Peyer's patch (tissue), 4 donors: ENCODE data around the gene CDC42BPA. TPM values are rescaled to one million over a fixed set of nuclear protein-coding genes. Genes with fewer than 3 reads are reported as not detected.

ENCODE experiments used
- DNase-seq, 3 donors: peaks; one replicate each; pipeline ENCODE4 v3.0.0-alpha.2; 2017 to 2019
- H3K27ac ChIP-seq, 4 donors: fragments of 200-600 bp; sonication (generic); one replicate each; pipeline ENCODE4 v1.5.1; 2016 to 2019
- H3K27me3 ChIP-seq, 2 donors: fragments of 200-600 bp; sonication (generic); one replicate each; pipeline ENCODE4 v1.5.1; 2019
- H3K36me3 ChIP-seq, 3 donors: fragments of 200-600 bp; sonication (generic); one replicate each; pipeline ENCODE4 v1.5.1; 2016 to 2019
- H3K4me1 ChIP-seq, 4 donors: fragments of 200-600 bp; sonication (generic); one replicate each; pipeline ENCODE4 v1.5.1; 2016 to 2019
- H3K4me3 ChIP-seq, 4 donors: fragments of 200-600 bp; sonication (generic); 1 replicate in 3 of 4; 2 replicates in 1 of 4; pipeline ENCODE4 v1.5.1; 2016 to 2019; ENCODE audit warnings: mild to moderate bottlenecking in 1 of 4
- H3K9me3 ChIP-seq, 4 donors: fragments of 200-600 bp; sonication (generic); one replicate each; pipeline ENCODE4 v1.5.1; 2016 to 2019; ENCODE audit warnings: mild to moderate bottlenecking in 1 of 4
- CTCF ChIP-seq, 6 experiments: fragments of 450-650 bp in 4 of 6; fragments of 200-600 bp in 2 of 6; sonication (generic) in 1 of 6; IDR thresholded peaks; one replicate each; pipeline ENCODE4 v1.5.1; 2017 to 2019; ENCODE audit warnings: antibody characterized with exemption in 6 of 6, mild to moderate bottlenecking in 3 of 6, moderate library complexity in 1 of 6
- POLR2A ChIP-seq, 2 donors: fragments of 450-650 bp; IDR thresholded peaks; one replicate each; pipeline ENCODE4 v1.5.1; 2017; ENCODE audit warnings: antibody characterized with exemption in 2 of 2, mild to moderate bottlenecking in 2 of 2, moderate library complexity in 2 of 2
- total RNA-seq, 4 donors: library from RNA; depleted of rRNA; stranded (reverse); fragments of >200 nt; gene quantifications; one replicate each; pipeline ENCODE4 v1.1.0, GENCODE V29; 2016

Gene CDC42BPA
- total RNA-seq, 4 donors from 2014 or later = 49.3 to 107 (median 53.9) TPM

GRCh38 chr1:227260433-227260832 lies 57.9 kb downstream of the CDC42BPA start:
- H3K27me3 ChIP-seq = no peaks in the 10 kb centered on the region
- DNase-seq = no peak

GRCh38 chr1:227257964-227258363 lies 60.3 kb downstream of the CDC42BPA start:
- H3K36me3 ChIP-seq = no peaks in the 10 kb centered on the region
- TF ChIP-seq CTCF (IDR thresholded peaks at IDR 0.05) = no peak
- TF ChIP-seq POLR2A (IDR thresholded peaks at IDR 0.05) = no peak
- no peaks in the 10 kb centered on the region for H3K27me3 ChIP-seq
- H3K27ac ChIP-seq = no peak overlapping the region
- DNase-seq = no peak
- no peaks in the 10 kb centered on the region for H3K4me1 ChIP-seq
- no peaks in the 10 kb centered on the region for H3K9me3 ChIP-seq
- no peak overlapping the region for H3K4me3 ChIP-seq

More at GRCh38 chr1:227260433-227260832, 57.9 kb downstream of the CDC42BPA start:
- no peak overlapping the region for H3K4me3 ChIP-seq
- no peaks in the 10 kb centered on the region for H3K36me3 ChIP-seq
- H3K9me3 ChIP-seq = no peaks in the 10 kb centered on the region
- TF ChIP-seq CTCF (IDR thresholded peaks at IDR 0.05) (no peak), POLR2A (IDR thresholded peaks at IDR 0.05) (no peak)
- H3K27ac ChIP-seq = no peak overlapping the region
- H3K4me1 ChIP-seq = no peaks in the 10 kb centered on the region

GRCh38 chr1:227255086-227255732 lies 63.1 kb downstream of the CDC42BPA start:
- H3K4me1 ChIP-seq = no peaks in the 10 kb centered on the region

GRCh38 chr1:227253065-227253464 lies 65.2 kb downstream of the CDC42BPA start:
- H3K27me3 ChIP-seq = no peaks in the 10 kb centered on the region
- no peak for DNase-seq
- no peaks in the 10 kb centered on the region for H3K36me3 ChIP-seq
- no peak for TF ChIP-seq POLR2A (IDR thresholded peaks at IDR 0.05)
- no peak for TF ChIP-seq CTCF (IDR thresholded peaks at IDR 0.05)
- H3K4me1 ChIP-seq = no peaks in the 10 kb centered on the region
- H3K4me3 ChIP-seq = no peak overlapping the region
- no peak overlapping the region for H3K27ac ChIP-seq
- no peaks in the 10 kb centered on the region for H3K9me3 ChIP-seq

More at GRCh38 chr1:227255086-227255732, 63.1 kb downstream of the CDC42BPA start:
- no peak for DNase-seq
- Histone ChIP-seq H3K4me3 (no peak overlapping the region), H3K27me3 (no peaks in the 10 kb centered on the region), H3K36me3 (no peaks in the 10 kb centered on the region), H3K9me3 (no peaks in the 10 kb centered on the region), H3K27ac (no peak overlapping the region)
- no peak for TF ChIP-seq POLR2A (IDR thresholded peaks at IDR 0.05)
- TF ChIP-seq CTCF (IDR thresholded peaks at IDR 0.05) = no peak

- no peaks in the 10 kb centered on the region for H3K27me3 ChIP-seq
- H3K36me3 ChIP-seq = no peaks in the 10 kb centered on the region
- TF ChIP-seq CTCF (IDR thresholded peaks at IDR 0.05) (no peak), POLR2A (IDR thresholded peaks at IDR 0.05) (no peak)
- H3K4me1 ChIP-seq = peaks cover 0 to 9% (median 0%) of the 10 kb centered on the region in 4 donors
- H3K27ac ChIP-seq = no peak overlapping the region
- H3K4me3 ChIP-seq = no peak overlapping the region
- DNase-seq = no peak
- H3K9me3 ChIP-seq = no peaks in the 10 kb centered on the region
Measured at GRCh38 chr1:227245613-227246320, 72.5 kb downstream of the CDC42BPA start.
